GM23338 (cell line): ENCODE measurements around the gene LRRC3. TPM values are rescaled to one million over a fixed set of nuclear protein-coding genes. Genes with fewer than 3 reads are reported as not detected.

Experiments used
- ATAC-seq: fragments of 200-7000 bp; cut with Tn5 transposase; 3 replicates; pipeline ENCODE4 v1.9.1; 2020
- DNase-seq: peaks from one replicate; pipeline ENCODE4 v3.0.0-alpha.2; 2015; ENCODE audit warnings: low spot score
- H2AFZ ChIP-seq: fragments of 200-600 bp; sonication (generic); 2 replicates; pipeline ENCODE4 v1.8.0; 2016; ENCODE audit warnings: antibody characterized with exemption, mild to moderate bottlenecking, moderate library complexity
- H3F3A ChIP-seq: fragments of 200-600 bp; sonication (generic); replicated peaks from 2 replicates; pipeline ENCODE4 v1.8.0; 2017; ENCODE audit warnings: antibody characterized with exemption, mixed run types, low read depth
- H3K27ac ChIP-seq: fragments of 200-600 bp; sonication (generic); 2 replicates; pipeline ENCODE4 v1.6.1; 2016; ENCODE audit warnings: low read depth
- H3K27me3 ChIP-seq: fragments of 200-600 bp; sonication (generic); 2 replicates; pipeline ENCODE4 v1.8.0; 2016; ENCODE audit warnings: mild to moderate bottlenecking, mixed run types, moderate library complexity; ENCODE audit not compliant: insufficient read depth
- H3K36me3 ChIP-seq: fragments of 200-600 bp; sonication (generic); 2 replicates; pipeline ENCODE4 v1.8.0; 2016; ENCODE audit warnings: mild to moderate bottlenecking; ENCODE audit not compliant: insufficient read depth
- H3K4me1 ChIP-seq: fragments of 200-600 bp; sonication (generic); 2 replicates; pipeline ENCODE4 v1.8.0; 2016; ENCODE audit warnings: mild to moderate bottlenecking, moderate library complexity; ENCODE audit not compliant: insufficient read depth
- H3K4me2 ChIP-seq: fragments of 200-600 bp; sonication (generic); 2 replicates; pipeline ENCODE4 v1.7.1; 2017; ENCODE audit warnings: mixed run types
- H3K4me3 ChIP-seq: fragments of 200-600 bp; sonication (generic); 2 replicates; pipeline ENCODE4 v1.6.1; 2016; ENCODE audit warnings: mixed run types
- H3K79me2 ChIP-seq: fragments of 200-600 bp; sonication (generic); replicated peaks from 2 replicates; pipeline ENCODE4 v1.8.0; 2017; ENCODE audit warnings: mild to moderate bottlenecking; ENCODE audit not compliant: insufficient read depth
- H3K9me2 ChIP-seq: fragments of 200-600 bp; sonication (generic); 2 replicates; pipeline ENCODE4 v1.8.0; 2017; ENCODE audit not compliant: insufficient read depth
- H4K20me1 ChIP-seq: fragments of 200-600 bp; sonication (generic); replicated peaks from 2 replicates; pipeline ENCODE4 v1.8.0; 2017; ENCODE audit warnings: mild to moderate bottlenecking; ENCODE audit not compliant: insufficient read depth
- H3K27ac Mint-ChIP-seq: 2 replicates; pipeline ENCODE4 v1.8.0; 2020; ENCODE audit warnings: inconsistent platforms, mild to moderate bottlenecking, moderate library complexity, mixed read lengths
- H3K27me3 Mint-ChIP-seq: 3 replicates; pipeline ENCODE4 v1.8.0; 2022; ENCODE audit warnings: low read depth, mild to moderate bottlenecking, moderate library complexity, mixed read lengths, inconsistent platforms; ENCODE audit not compliant: insufficient read depth, poor library complexity
- H3K36me3 Mint-ChIP-seq: 3 replicates; pipeline ENCODE4 v1.8.0; 2021; ENCODE audit warnings: low read depth, mild to moderate bottlenecking, inconsistent platforms, moderate library complexity, mixed read lengths
- H3K4me1 Mint-ChIP-seq: 3 replicates; pipeline ENCODE4 v1.8.0; 2020; ENCODE audit warnings: mild to moderate bottlenecking, inconsistent platforms, mixed read lengths
- H3K4me3 Mint-ChIP-seq: 3 replicates; pipeline ENCODE4 v1.8.0; 2021; ENCODE audit warnings: moderate library complexity, mild to moderate bottlenecking, inconsistent platforms, mixed read lengths
- H3K9me3 Mint-ChIP-seq: 3 replicates; pipeline ENCODE4 v1.8.0; 2020; ENCODE audit warnings: moderate library complexity, mild to moderate bottlenecking, inconsistent platforms, mixed read lengths
- CREB1 ChIP-seq: fragments of 250-450 bp; sonication (Bioruptor Pico); IDR thresholded peaks from 2 replicates; pipeline ENCODE4 v1.5.0; 2020; ENCODE audit warnings: low read depth, mild to moderate bottlenecking, moderate library complexity
- EZH2phosphoT487 ChIP-seq: fragments of 200-600 bp; sonication (generic); IDR thresholded peaks from one replicate; pipeline ENCODE4 v1.8.1; 2018; ENCODE audit warnings: antibody characterized with exemption; ENCODE audit not compliant: unreplicated experiment
- JUNB ChIP-seq: IDR thresholded peaks from one replicate; pipeline ENCODE4 v1.6.1; 2016; ENCODE audit warnings: antibody characterized with exemption; ENCODE audit not compliant: unreplicated experiment
- NANOG ChIP-seq: IDR thresholded peaks from 2 replicates; pipeline ENCODE4 v1.6.1; 2016; ENCODE audit warnings: antibody characterized with exemption, borderline replicate concordance
- POLR2AphosphoS5 ChIP-seq: IDR thresholded peaks from 2 replicates; pipeline ENCODE4 v1.6.1; 2016; ENCODE audit warnings: antibody characterized with exemption, low read depth
- STAT1 ChIP-seq: IDR thresholded peaks from one replicate; pipeline ENCODE4 v1.6.1; 2016; ENCODE audit warnings: antibody characterized with exemption; ENCODE audit not compliant: unreplicated experiment
- ZNF114 ChIP-seq: fragments of 250-450 bp; sonication (Bioruptor Pico); IDR thresholded peaks from 2 replicates; pipeline ENCODE4 v1.5.0; 2020; ENCODE audit warnings: mild to moderate bottlenecking, moderate library complexity
- ZNF331 ChIP-seq: fragments of 250-450 bp; sonication (Bioruptor Pico); IDR thresholded peaks from 2 replicates; pipeline ENCODE4 v1.5.0; 2020; ENCODE audit warnings: low read depth, mild to moderate bottlenecking, moderate library complexity
- polyA plus RNA-seq: library from polyadenylated mRNA; unstranded; fragments of >200 nt; fragmentation: Nextera tagmentation; extraction: Ambion mirVana; gene quantifications from 2 replicates; pipeline ENCODE4 v1.2.1, GENCODE V29; 2016
- total RNA-seq: library from RNA; depleted of rRNA; stranded (reverse); fragments of >200 nt; shearing (Covaris generic); gene quantifications from 2 replicates; pipeline ENCODE4 v1.2.3, GENCODE V29; 2014
- TF ChIP-seq, protein P1 (sequence below): IDR thresholded peaks from one replicate; pipeline ENCODE4 v1.6.1; 2018; ENCODE audit warnings: antibody characterized with exemption; ENCODE audit not compliant: unreplicated experiment
- TF ChIP-seq, protein P2 (sequence below): IDR thresholded peaks from 2 replicates; pipeline ENCODE4 v1.6.1; 2016; ENCODE audit warnings: antibody characterized with exemption

Gene LRRC3
- total and polyA plus RNA-seq, 2 experiments from 2014 or later, result 0.95 to 6.8 TPM

DNA sequence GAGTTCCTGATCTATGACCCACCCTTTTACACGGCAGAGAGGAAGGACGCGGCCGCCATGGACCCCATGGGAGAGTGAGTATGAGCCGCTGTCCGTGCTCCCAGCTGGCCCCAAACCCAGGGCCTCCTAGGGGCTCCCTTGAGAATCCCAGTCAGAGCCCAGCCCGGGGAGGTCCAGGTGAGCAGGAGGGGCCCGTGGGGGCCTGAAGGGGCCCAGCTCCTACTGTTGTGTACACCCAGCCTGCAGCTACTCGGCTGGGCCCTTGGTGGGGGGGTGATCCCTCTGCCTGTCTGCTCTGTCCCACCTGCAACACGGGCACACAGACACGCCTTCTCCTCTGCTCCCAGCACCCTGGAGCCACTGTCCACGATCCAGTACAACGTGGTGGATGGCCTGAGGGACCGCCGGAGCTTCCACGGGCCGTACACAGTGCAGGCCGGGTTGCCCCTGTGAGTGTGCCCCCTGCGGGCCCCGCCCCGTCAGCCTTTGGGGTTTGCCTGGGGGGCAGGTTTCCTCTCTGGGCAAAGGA, 28.6 kb upstream of the LRRC3 start:
- H2AFZ ChIP-seq, result no peak overlapping the region
- no peak for DNase-seq
- no peak overlapping the region for H3K4me3 Mint-ChIP-seq

GRCh38 chr21:44427241-44428120, 27.8 kb upstream of the LRRC3 start:
- ATAC-seq, result no peak
- peaks cover 3% of the 10 kb centered on the region; the same call in 1 of the 3 replicates for H3K4me1 Mint-ChIP-seq
- H3K9me2 ChIP-seq, result no peaks in the 10 kb centered on the region
- H3K4me3 ChIP-seq, result no peak overlapping the region
- no peak overlapping the region for H3K4me2 ChIP-seq
- H3K27me3 Mint-ChIP-seq, result peaks cover 5% of the 10 kb centered on the region
- no peaks in the 10 kb centered on the region for H3K79me2 ChIP-seq
- no peaks in the 10 kb centered on the region for H3K36me3 ChIP-seq
- H3K9me3 Mint-ChIP-seq, result peaks cover 17% of the 10 kb centered on the region; the same call in 2 of the 3 replicates
- H4K20me1 ChIP-seq, result no peaks in the 10 kb centered on the region
- H3K27ac ChIP-seq, result no peak overlapping the region
- H3K4me1 ChIP-seq, result no peaks in the 10 kb centered on the region
- H2AFZ ChIP-seq, result no peak overlapping the region
- H3K27ac Mint-ChIP-seq, result no peak overlapping the region
- no peaks in the 10 kb centered on the region for H3K27me3 ChIP-seq
- peaks cover 4% of the 10 kb centered on the region; the same call in 1 of the 3 replicates for H3K36me3 Mint-ChIP-seq
- no peak for DNase-seq
- TF ChIP-seq JUNB, result no peak
- TF ChIP-seq ZNF114 (CRISPR knock-in tag), result no peak
- TF ChIP-seq, protein P1, sequence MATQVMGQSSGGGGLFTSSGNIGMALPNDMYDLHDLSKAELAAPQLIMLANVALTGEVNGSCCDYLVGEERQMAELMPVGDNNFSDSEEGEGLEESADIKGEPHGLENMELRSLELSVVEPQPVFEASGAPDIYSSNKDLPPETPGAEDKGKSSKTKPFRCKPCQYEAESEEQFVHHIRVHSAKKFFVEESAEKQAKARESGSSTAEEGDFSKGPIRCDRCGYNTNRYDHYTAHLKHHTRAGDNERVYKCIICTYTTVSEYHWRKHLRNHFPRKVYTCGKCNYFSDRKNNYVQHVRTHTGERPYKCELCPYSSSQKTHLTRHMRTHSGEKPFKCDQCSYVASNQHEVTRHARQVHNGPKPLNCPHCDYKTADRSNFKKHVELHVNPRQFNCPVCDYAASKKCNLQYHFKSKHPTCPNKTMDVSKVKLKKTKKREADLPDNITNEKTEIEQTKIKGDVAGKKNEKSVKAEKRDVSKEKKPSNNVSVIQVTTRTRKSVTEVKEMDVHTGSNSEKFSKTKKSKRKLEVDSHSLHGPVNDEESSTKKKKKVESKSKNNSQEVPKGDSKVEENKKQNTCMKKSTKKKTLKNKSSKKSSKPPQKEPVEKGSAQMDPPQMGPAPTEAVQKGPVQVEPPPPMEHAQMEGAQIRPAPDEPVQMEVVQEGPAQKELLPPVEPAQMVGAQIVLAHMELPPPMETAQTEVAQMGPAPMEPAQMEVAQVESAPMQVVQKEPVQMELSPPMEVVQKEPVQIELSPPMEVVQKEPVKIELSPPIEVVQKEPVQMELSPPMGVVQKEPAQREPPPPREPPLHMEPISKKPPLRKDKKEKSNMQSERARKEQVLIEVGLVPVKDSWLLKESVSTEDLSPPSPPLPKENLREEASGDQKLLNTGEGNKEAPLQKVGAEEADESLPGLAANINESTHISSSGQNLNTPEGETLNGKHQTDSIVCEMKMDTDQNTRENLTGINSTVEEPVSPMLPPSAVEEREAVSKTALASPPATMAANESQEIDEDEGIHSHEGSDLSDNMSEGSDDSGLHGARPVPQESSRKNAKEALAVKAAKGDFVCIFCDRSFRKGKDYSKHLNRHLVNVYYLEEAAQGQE, result no peak
- no peak for TF ChIP-seq ZNF331 (CRISPR knock-in tag)
- TF ChIP-seq, protein P2, sequence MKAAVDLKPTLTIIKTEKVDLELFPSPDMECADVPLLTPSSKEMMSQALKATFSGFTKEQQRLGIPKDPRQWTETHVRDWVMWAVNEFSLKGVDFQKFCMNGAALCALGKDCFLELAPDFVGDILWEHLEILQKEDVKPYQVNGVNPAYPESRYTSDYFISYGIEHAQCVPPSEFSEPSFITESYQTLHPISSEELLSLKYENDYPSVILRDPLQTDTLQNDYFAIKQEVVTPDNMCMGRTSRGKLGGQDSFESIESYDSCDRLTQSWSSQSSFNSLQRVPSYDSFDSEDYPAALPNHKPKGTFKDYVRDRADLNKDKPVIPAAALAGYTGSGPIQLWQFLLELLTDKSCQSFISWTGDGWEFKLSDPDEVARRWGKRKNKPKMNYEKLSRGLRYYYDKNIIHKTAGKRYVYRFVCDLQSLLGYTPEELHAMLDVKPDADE, result no peak
- no peak for TF ChIP-seq CREB1 (CRISPR knock-in tag)
- no peak for TF ChIP-seq NANOG
- no peak for TF ChIP-seq STAT1
- TF ChIP-seq POLR2AphosphoS5, result no peak
- H3F3A ChIP-seq, result no peaks in the 10 kb centered on the region
- H3K4me3 Mint-ChIP-seq, result no peak overlapping the region

More for the DNA sequence above, 28.6 kb upstream of the LRRC3 start:
- H3F3A ChIP-seq, result no peaks in the 10 kb centered on the region
- Mint-ChIP-seq H3K4me1 (peaks cover 3% of the 10 kb centered on the region; the same call in 1 of the 3 replicates), H3K27ac (no peak overlapping the region), H3K27me3 (peaks cover 3% of the 10 kb centered on the region), H3K9me3 (peaks cover 15% of the 10 kb centered on the region; the same call in 2 of the 3 replicates), H3K36me3 (peaks cover 2% of the 10 kb centered on the region; the same call in 1 of the 3 replicates)
- no peaks in the 10 kb centered on the region for H3K27me3 ChIP-seq
- H3K4me3 ChIP-seq, result no peak overlapping the region
- no peaks in the 10 kb centered on the region for H3K79me2 ChIP-seq
- no peak for ATAC-seq
- H3K36me3 ChIP-seq, result no peaks in the 10 kb centered on the region
- no peak overlapping the region for H3K27ac ChIP-seq
- H3K4me1 ChIP-seq, result no peaks in the 10 kb centered on the region
- H3K9me2 ChIP-seq, result no peaks in the 10 kb centered on the region
- TF ChIP-seq JUNB, result no peak
- no peak for TF ChIP-seq EZH2phosphoT487
- TF ChIP-seq STAT1, result no peak
- H3K4me2 ChIP-seq, result no peak overlapping the region
- H4K20me1 ChIP-seq, result no peaks in the 10 kb centered on the region
